K562 (cell line): ENCODE results near the gene C21orf58. TPM values are rescaled to one million over a fixed set of nuclear protein-coding genes. Genes with fewer than 3 reads are reported as not detected.

Experiments used
- BCLAF1 ChIP-seq, 2 experiments: fragments of 450-650 bp in 1 of 2; IDR thresholded peaks; 2 replicates each; pipeline ENCODE4 v1.6.1; 2011 to 2017; ENCODE audit warnings: low read depth in 2 of 2, antibody characterized with exemption in 1 of 2, borderline replicate concordance in 1 of 2, low read length in 1 of 2, mild to moderate bottlenecking in 1 of 2, mixed read lengths in 1 of 2; ENCODE audit not compliant: control insufficient read depth in 1 of 2
- CC2D1A ChIP-seq: fragments of 450-650 bp; IDR thresholded peaks from 2 replicates; pipeline ENCODE4 v1.6.1; 2017; ENCODE audit warnings: mild to moderate bottlenecking
- CTBP1 ChIP-seq: fragments of 450-650 bp; IDR thresholded peaks from 2 replicates; pipeline ENCODE4 v1.6.1; 2016; ENCODE audit warnings: borderline replicate concordance
- E4F1 ChIP-seq: fragments of 250-450 bp; sonication (Bioruptor Pico); IDR thresholded peaks from 2 replicates; pipeline ENCODE4 v1.5.0; 2021; ENCODE audit warnings: mild to moderate bottlenecking, borderline replicate concordance
- FOXM1 ChIP-seq, 2 experiments: fragments of 450-650 bp in 1 of 2; sonication (generic) in 1 of 2; formaldehyde crosslinking in 1 of 2; IDR thresholded peaks; 2 replicates each; pipeline versions ENCODE4 v1.6.1 to v1.9.0; 2017 to 2022; ENCODE audit warnings: low read depth in 2 of 2, mild to moderate bottlenecking in 2 of 2, missing genetic modification reagents in 1 of 2, moderate library complexity in 1 of 2
- FOXP1 ChIP-seq: sonication (generic); formaldehyde crosslinking; IDR thresholded peaks from 2 replicates; pipeline ENCODE4 v1.8.0; 2022; ENCODE audit warnings: mild to moderate bottlenecking, missing genetic modification reagents
- MYBL2 ChIP-seq, 2 experiments: fragments of 450-650 bp in 1 of 2; sonication (generic) in 1 of 2; formaldehyde crosslinking in 1 of 2; IDR thresholded peaks; 2 replicates each; pipeline versions ENCODE4 v1.6.1 to v1.8.1; 2017 to 2022; ENCODE audit warnings: borderline replicate concordance in 1 of 2, inconsistent platforms in 1 of 2, low read depth in 1 of 2, mild to moderate bottlenecking in 1 of 2, missing genetic modification reagents in 1 of 2, moderate library complexity in 1 of 2
- NFIX ChIP-seq: fragments of 250-450 bp; sonication (Bioruptor Pico); IDR thresholded peaks from 2 replicates; pipeline ENCODE4 v1.4.0; 2020; ENCODE audit warnings: low read depth, mild to moderate bottlenecking, moderate library complexity
- PHF21A ChIP-seq: fragments of 450-650 bp; IDR thresholded peaks from 2 replicates; pipeline ENCODE4 v1.6.1; 2017; ENCODE audit warnings: low read depth, borderline replicate concordance
- PTRF ChIP-seq: fragments of 450-650 bp; IDR thresholded peaks from 2 replicates; pipeline ENCODE4 v1.6.1; 2016; ENCODE audit warnings: mild to moderate bottlenecking, missing genetic modification characterization, missing compliant biosample characterization
- RBM15 ChIP-seq: fragments of 200-400 bp; formaldehyde crosslinking; IDR thresholded peaks from 2 replicates; pipeline ENCODE4 v1.6.1; 2018; ENCODE audit warnings: mild to moderate bottlenecking, low read length, moderate library complexity; ENCODE audit not compliant: insufficient read depth
- SPI1 ChIP-seq: IDR thresholded peaks from 2 replicates; pipeline ENCODE4 v1.6.1; 2011; ENCODE audit warnings: low read depth, low read length, control low read depth, borderline replicate concordance
- ZNF407 ChIP-seq: fragments of 450-650 bp; IDR thresholded peaks from 2 replicates; pipeline ENCODE4 v1.6.1; 2016; ENCODE audit warnings: low read depth
- polyA plus RNA-seq, 8 experiments: library from polyadenylated mRNA; depleted of rRNA in 4 of 8; stranded (reverse) in 5 of 8; unstranded in 3 of 8; fragments of >200 nt; fragmentation: Nextera tagmentation in 2 of 8; fragmentation: Illumina TruSeq in 1 of 8; extraction: Ambion mirVana in 2 of 8; extraction: Trizol in 1 of 8; gene quantifications; 2 replicates each; pipeline versions ENCODE4 v1.2.1 to v1.2.3, GENCODE V29; 2011 to 2014; ENCODE audit warnings: inconsistent platforms in 1 of 8, missing spikeins in 1 of 8
- total RNA-seq, 7 experiments: library from RNA; depleted of rRNA in 6 of 7; stranded (reverse); fragments of >200 nt in 6 of 7; fragmentation: Illumina TruSeq in 2 of 7; extraction: Trizol in 2 of 7; gene quantifications; 2 replicates each; pipeline versions ENCODE4 v1.2.1 to v1.2.3, GENCODE V29; 2011 to 2021; ENCODE audit warnings: low replicate concordance in 1 of 7

C21orf58 gene
- total and polyA plus RNA-seq, 9 of the 15 experiments (the other 6 are each of a cell fraction or from before 2014, with no cell fraction given), result 1.2 to 30.5 (median 12.4) TPM

GRCh38 chr21:46323227-46323709, 402 bp downstream of the C21orf58 start (continued):
- no peak for TF ChIP-seq PHF21A
- TF ChIP-seq MYBL2 (IDR thresholded peaks at IDR 0.05; ENCODE audit: low read depth), result no peak
- no peak for TF ChIP-seq MYBL2 (CRISPR knock-in tag; IDR thresholded peaks at IDR 0.05; ENCODE audit: borderline replicate concordance)
- TF ChIP-seq FOXP1 (CRISPR knock-in tag), result no peak; the same call in 1 of the 2 replicates
- no peak for TF ChIP-seq NFIX (CRISPR knock-in tag)
- TF ChIP-seq E4F1 (CRISPR knock-in tag), result no peak
- TF ChIP-seq SPI1, result no peak
- no peak for TF ChIP-seq FOXM1 (IDR thresholded peaks at IDR 0.05; ENCODE audit: low read depth)
- no peak; the same call in 1 of the 2 replicates for TF ChIP-seq FOXM1 (CRISPR knock-in tag; IDR thresholded peaks at IDR 0.05; ENCODE audit: low read depth)
- TF ChIP-seq ZNF407, result no peak; the same call in 1 of the 2 replicates
- no peak for TF ChIP-seq PTRF (tag)
- TF ChIP-seq RBM15, result no peak
- TF ChIP-seq CTBP1, result no peak
- no peak for TF ChIP-seq CC2D1A
- TF ChIP-seq BCLAF1 (IDR thresholded peaks at IDR 0.05; ENCODE audit: borderline replicate concordance in 1 of 2, control insufficient read depth in 1 of 2, low read depth in 2 of 2, low read length in 1 of 2), result 0 out of 4 replicates have a peak, but pooled peaks of 1 of the 2 experiments have one; percentile 9
